IMR-90 (cell line): ENCODE measurements around the gene CTDSPL. TPM values are rescaled to one million over a fixed set of nuclear protein-coding genes. Genes with fewer than 3 reads are reported as not detected.

Experiments used
- ATAC-seq: fragments of 200-7000 bp; cut with Tn5 transposase; 2 replicates; pipeline ENCODE4 v1.9.1; 2020; ENCODE audit warnings: low read depth, mild to moderate bottlenecking, moderate library complexity
- BruUV-seq: library from RNA; stranded (reverse); fragments of 400-500 nt; replicated peaks from 2 replicates; lab custom pipeline; 2021; lab: Mats Ljungman, UMichigan
- CTCF ChIA-PET: fragments of 300-600 bp; formaldehyde crosslinking; extraction: SDS; loops from one replicate; lab custom pipeline; 2021; ENCODE audit warnings: antibody characterized with exemption; lab: Yijun Ruan, JAX
- POLR2A ChIA-PET: fragments of 300-600 bp; sonication (Branson Sonifier 250); formaldehyde crosslinking; loops from one replicate; lab custom pipeline; 2022; ENCODE audit warnings: antibody characterized with exemption; ENCODE audit not compliant: unreplicated experiment; lab: Charles Lee
- DNase-seq: peaks from one replicate; pipeline ENCODE4 v3.0.0; 2013
- H2AFZ ChIP-seq: replicated peaks from 2 replicates; pipeline ENCODE3; 2013; ENCODE audit warnings: low read length, mild to moderate bottlenecking; ENCODE audit not compliant: poor library complexity
- H2AK5ac ChIP-seq: 2 replicates; pipeline ENCODE4 v1.6.1; 2013; ENCODE audit warnings: low read depth, low read length, inconsistent platforms
- H2AK9ac ChIP-seq: replicated peaks from 2 replicates; pipeline ENCODE3; 2013; ENCODE audit warnings: mild to moderate bottlenecking, low read depth, low read length, moderate library complexity; ENCODE audit not compliant: poor library complexity
- H2BK120ac ChIP-seq: 2 replicates; pipeline ENCODE4 v1.6.1; 2013; ENCODE audit warnings: low read depth, low read length, inconsistent platforms
- H2BK15ac ChIP-seq: 3 replicates; pipeline ENCODE4 v1.6.1; 2013; ENCODE audit warnings: low read depth, low read length, inconsistent platforms
- H2BK20ac ChIP-seq: 2 replicates; pipeline ENCODE4 v1.6.1; 2013; ENCODE audit warnings: low read depth, mild to moderate bottlenecking, inconsistent platforms, low read length, moderate library complexity
- H2BK5ac ChIP-seq: 2 replicates; pipeline ENCODE4 v1.6.1; 2013; ENCODE audit warnings: mild to moderate bottlenecking, low read depth, low read length, inconsistent platforms; ENCODE audit not compliant: poor library complexity, severe bottlenecking
- H3K14ac ChIP-seq: replicated peaks from 2 replicates; pipeline ENCODE4 v1.6.1; 2013; ENCODE audit warnings: low read depth, low read length, inconsistent platforms
- H3K18ac ChIP-seq: 2 replicates; pipeline ENCODE4 v1.6.1; 2013; ENCODE audit warnings: low read depth, low read length, control low read depth
- H3K23ac ChIP-seq: 2 replicates; pipeline ENCODE4 v1.6.1; 2013; ENCODE audit warnings: low read depth, low read length, inconsistent platforms
- H3K27ac ChIP-seq: 2 replicates; pipeline ENCODE4 v1.5.1; 2013; ENCODE audit warnings: mild to moderate bottlenecking, control low read depth, low read length; ENCODE audit not compliant: insufficient read depth
- H3K27me3 ChIP-seq: 2 replicates; pipeline ENCODE4 v1.6.1; 2013; ENCODE audit warnings: low read length; ENCODE audit not compliant: control insufficient read depth, insufficient read depth
- H3K36me3 ChIP-seq: 2 replicates; pipeline ENCODE4 v1.6.1; 2013; ENCODE audit warnings: low read length, mixed read lengths; ENCODE audit not compliant: control insufficient read depth, insufficient read depth
- H3K4ac ChIP-seq: 2 replicates; pipeline ENCODE4 v1.6.1; 2013; ENCODE audit warnings: low read depth, low read length, inconsistent platforms
- H3K4me1 ChIP-seq: 2 replicates; pipeline ENCODE4 v1.6.1; 2013; ENCODE audit warnings: low read length, mixed read lengths; ENCODE audit not compliant: control insufficient read depth, insufficient read depth
- H3K4me2 ChIP-seq: 2 replicates; pipeline ENCODE4 v1.6.1; 2013; ENCODE audit warnings: low read depth, mild to moderate bottlenecking, control low read depth, low read length, moderate library complexity
- H3K4me3 ChIP-seq: 2 replicates; pipeline ENCODE4 v1.5.1; 2013; ENCODE audit warnings: low read depth, mild to moderate bottlenecking, control low read depth, low read length, moderate library complexity; ENCODE audit not compliant: insufficient read depth
- H3K56ac ChIP-seq: 2 replicates; pipeline ENCODE4 v1.6.1; 2013; ENCODE audit warnings: low read length, inconsistent platforms; ENCODE audit not compliant: insufficient read depth; ENCODE audit errors: extremely low read depth
- H3K79me1 ChIP-seq, 2 experiments: 2 replicates each; pipeline ENCODE4 v1.6.1; 2013; ENCODE audit warnings: low read length in 2 of 2, inconsistent platforms in 1 of 2, low read depth in 1 of 2
- H3K9ac ChIP-seq: 2 replicates; pipeline ENCODE4 v1.6.1; 2013; ENCODE audit warnings: low read depth, low read length, control low read depth
- H3K9me1 ChIP-seq: 2 replicates; pipeline ENCODE4 v1.6.1; 2013; ENCODE audit warnings: low read length, inconsistent platforms; ENCODE audit not compliant: insufficient read depth
- H3K9me3 ChIP-seq: 2 replicates; pipeline ENCODE4 v1.6.1; 2013; ENCODE audit warnings: low read length; ENCODE audit not compliant: control insufficient read depth, insufficient read depth
- H4K20me1 ChIP-seq: 2 replicates; pipeline ENCODE4 v1.6.1; 2013; ENCODE audit warnings: low read length, inconsistent platforms; ENCODE audit not compliant: insufficient read depth
- H4K5ac ChIP-seq: 2 replicates; pipeline ENCODE4 v1.6.1; 2013; ENCODE audit warnings: mild to moderate bottlenecking, low read depth, low read length, control low read depth
- H4K8ac ChIP-seq, 2 experiments: 2 replicates each; pipeline ENCODE4 v1.6.1; 2013; ENCODE audit warnings: low read depth in 2 of 2, low read length in 2 of 2, control low read depth in 1 of 2, inconsistent platforms in 1 of 2
- H4K91ac ChIP-seq: 2 replicates; pipeline ENCODE4 v1.6.1; 2013; ENCODE audit warnings: low read depth, low read length, inconsistent platforms; ENCODE audit not compliant: insufficient read depth
- CTCF ChIP-seq: conservative IDR thresholded peaks from 2 replicates; pipeline ENCODE4 v1.5.1; 2012; ENCODE audit warnings: mild to moderate bottlenecking, low read depth, low read length, improper control_type of control experiment
- WGBS, 2 experiments: methylation state at CpG; one replicate each; pipeline versions ENCODE4 v1.1.5 to v1.1.7; 2013; ENCODE audit warnings: missing lambda C conversion rate in 2 of 2; ENCODE audit not compliant: insufficient read length in 1 of 2; ENCODE audit errors: extremely low coverage in 2 of 2; 5-methylcytosine and 5-hydroxymethylcytosine counted together
- dilution Hi-C: fragments of 300-500 bp; cut with HindIII; formaldehyde crosslinking; loops from one replicate; pipeline ENCODE4 v1.14.3; 2018; ENCODE audit warnings: low sequenced_read_pairs; ENCODE audit not compliant: unreplicated experiment
- in situ Hi-C: fragments of 300-500 bp; cut with MboI; formaldehyde crosslinking; loops from 3 replicates; pipeline ENCODE4 v1.14.3; 2019; ENCODE audit warnings: low sequenced_read_pairs, inconsistent platforms, mixed read lengths
- intact Hi-C: fragments of 100-400 bp; cut with micrococcal nuclease; formaldehyde crosslinking; loops from 2 replicates; pipeline ENCODE4 v1.10.0; 2022
- polyA plus RNA-seq, 3 experiments: library from polyadenylated mRNA; depleted of rRNA; stranded (reverse); fragments of >200 nt; gene quantifications; 2 replicates each; pipeline ENCODE4 v1.2.3, GENCODE V29; 2012; ENCODE audit warnings: low replicate concordance in 1 of 3
- total RNA-seq: library from RNA; depleted of rRNA; stranded (reverse); fragments of >200 nt; gene quantifications from 2 replicates; pipeline ENCODE4 v1.2.3, GENCODE V29; 2012
- TF ChIP-seq, protein P1 (sequence below): fragments of 150-350 bp; IDR thresholded peaks from 2 replicates; pipeline ENCODE4 v1.6.1; 2016; ENCODE audit warnings: low read depth, mild to moderate bottlenecking, low read length, moderate library complexity, borderline replicate concordance

Gene CTDSPL
- total and polyA plus RNA-seq, 2 of the 4 experiments (the other 2 are of a cell fraction), result 24.5 to 29.0 TPM

GRCh38 chr3:37912052-37912733 is 50.5 kb downstream of the CTDSPL start:
- ATAC-seq, result peak; percentile 72
- intact Hi-C loops, result no loop called here
- 63% methylated on average over 2 of the region's 9 CpGs; no CpG with 5 or more reads in 1 of the 2 experiments for WGBS, 2 experiments

More at GRCh38 chr3:37912052-37912733, 50.5 kb downstream of the CTDSPL start:
- H3K56ac ChIP-seq, result no peak overlapping the region
- no peak overlapping the region for H3K18ac ChIP-seq
- H3K4me3 ChIP-seq, result no peak overlapping the region
- no peak overlapping the region for H3K4ac ChIP-seq
- H4K8ac ChIP-seq, result no peak overlapping the region
- peak overlapping the region; percentile 39; the same call in 1 of the 2 replicates for H4K5ac ChIP-seq
- H2BK20ac ChIP-seq, result no peak overlapping the region
- H2AK9ac ChIP-seq, result no peak overlapping the region
- no peaks in the 10 kb centered on the region for H3K9me3 ChIP-seq
- H3K4me2 ChIP-seq, result no peak overlapping the region
- no peak overlapping the region for H2AFZ ChIP-seq
- H2BK5ac ChIP-seq, result no peak overlapping the region
- H3K4me1 ChIP-seq, result peaks cover 5% of the 10 kb centered on the region
- BruUV-seq, result no TSS peak
- no peak for DNase-seq
- no peak overlapping the region for H2BK15ac ChIP-seq
- H4K20me1 ChIP-seq, result peaks cover 24% of the 10 kb centered on the region; the same call in 1 of the 2 replicates
- H3K14ac ChIP-seq, result no peak overlapping the region
- H3K23ac ChIP-seq, result no peak overlapping the region
- H3K9ac ChIP-seq, result no peak overlapping the region
- H4K91ac ChIP-seq, result no peak overlapping the region
- ChIA-PET CTCF (no interaction called here), POLR2A (no interaction called here)
- in situ Hi-C loops, result no loop called here
- peaks cover 6% of the 10 kb centered on the region for H3K9me1 ChIP-seq
- H3K27ac ChIP-seq, result no peak overlapping the region
- peaks cover 1% of the 10 kb centered on the region; the same call in 1 of the 2 replicates for H3K36me3 ChIP-seq
- no peak overlapping the region for H2BK120ac ChIP-seq
- peaks cover 45 to 66% of the 10 kb centered on the region in 2 experiments for H3K79me1 ChIP-seq
- dilution Hi-C loops, result no loop called here
- 0 out of 2 replicates have a peak overlapping the region, but pooled peaks have one; percentile 12 for H2AK5ac ChIP-seq
- H3K27me3 ChIP-seq, result no peaks in the 10 kb centered on the region
- TF ChIP-seq CTCF, result 0 out of 2 replicates have a peak, but pooled peaks have one; percentile 8
- TF ChIP-seq, protein P1, sequence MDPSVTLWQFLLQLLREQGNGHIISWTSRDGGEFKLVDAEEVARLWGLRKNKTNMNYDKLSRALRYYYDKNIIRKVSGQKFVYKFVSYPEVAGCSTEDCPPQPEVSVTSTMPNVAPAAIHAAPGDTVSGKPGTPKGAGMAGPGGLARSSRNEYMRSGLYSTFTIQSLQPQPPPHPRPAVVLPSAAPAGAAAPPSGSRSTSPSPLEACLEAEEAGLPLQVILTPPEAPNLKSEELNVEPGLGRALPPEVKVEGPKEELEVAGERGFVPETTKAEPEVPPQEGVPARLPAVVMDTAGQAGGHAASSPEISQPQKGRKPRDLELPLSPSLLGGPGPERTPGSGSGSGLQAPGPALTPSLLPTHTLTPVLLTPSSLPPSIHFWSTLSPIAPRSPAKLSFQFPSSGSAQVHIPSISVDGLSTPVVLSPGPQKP, result no peak
